HG03469 (cell line): ENCODE data around the gene PNMA8B.
"Not testable (repeated sequence)": the region's sequence is repeated elsewhere in the genome, so short reads cannot be mapped to it uniquely, and the experiment has no call there.

ENCODE experiments used
- ATAC-seq: cut with Tn5 transposase; IDR thresholded peaks from one replicate; pipeline ENCODE4 v1.9.1; 2021; ENCODE audit warnings: mild to moderate bottlenecking, moderate library complexity, moderate number of reproducible peaks; ENCODE audit not compliant: unreplicated experiment

PNMA8B gene

GRCh38 chr19:46514589-46515289 is 19.1 kb upstream of the PNMA8B start:
- no peak for ATAC-seq

GRCh38 chr19:46513461-46514236 is 18.0 kb upstream of the PNMA8B start:
- ATAC-seq, result no peak

- ATAC-seq, result no peak
Observed at GRCh38 chr19:46511237-46511636, 15.6 kb upstream of the PNMA8B start.

- ATAC-seq, result no peak
Observed at GRCh38 chr19:46508206-46508605, 12.5 kb upstream of the PNMA8B start.

- ATAC-seq, result no peak
Observed at GRCh38 chr19:46503848-46504453, 8.3 kb upstream of the PNMA8B start.

- no peak for ATAC-seq
Observed at GRCh38 chr19:46502891-46503290, 7.2 kb upstream of the PNMA8B start.

- no peak for ATAC-seq
Observed at GRCh38 chr19:46499692-46500091, 4.0 kb upstream of the PNMA8B start.

GRCh38 chr19:46497773-46498172 is 2.1 kb upstream of the PNMA8B start:
- no peak for ATAC-seq

GRCh38 chr19:46496886-46497285 is 1.2 kb upstream of the PNMA8B start:
- ATAC-seq, result not testable (repeated sequence)

- ATAC-seq, result no peak
Observed at GRCh38 chr19:46496304-46496703, 637 bp upstream of the PNMA8B start.

GRCh38 chr19:46494941-46495785 is 504 bp downstream of the PNMA8B start:
- no peak for ATAC-seq

GRCh38 chr19:46494146-46494940 is 1.3 kb downstream of the PNMA8B start:
- ATAC-seq, result no peak

- ATAC-seq, result no peak
Observed at GRCh38 chr19:46493236-46494145, 2.2 kb downstream of the PNMA8B start.

- no peak for ATAC-seq
Observed at GRCh38 chr19:46492841-46493235, 2.8 kb downstream of the PNMA8B start.

GRCh38 chr19:46491975-46492682 is 3.5 kb downstream of the PNMA8B start:
- ATAC-seq, result no peak

GRCh38 chr19:46490774-46491173 is 4.9 kb downstream of the PNMA8B start:
- no peak for ATAC-seq

- no peak for ATAC-seq
Observed at GRCh38 chr19:46489445-46490272, 6.0 kb downstream of the PNMA8B start.

- no peak for ATAC-seq
Observed at GRCh38 chr19:46488551-46488950, 7.1 kb downstream of the PNMA8B start.
